GM21367 (cell line): Measurements from ENCODE around the gene TBX2.
"Not testable (repeated sequence)": the region's sequence is repeated elsewhere in the genome, so short reads cannot be mapped to it uniquely, and the experiment has no call there.

Source experiments
- ATAC-seq: cut with Tn5 transposase; IDR thresholded peaks from one replicate; pipeline ENCODE4 v1.9.1; 2021; ENCODE audit not compliant: unreplicated experiment

The TBX2 gene

DNA sequence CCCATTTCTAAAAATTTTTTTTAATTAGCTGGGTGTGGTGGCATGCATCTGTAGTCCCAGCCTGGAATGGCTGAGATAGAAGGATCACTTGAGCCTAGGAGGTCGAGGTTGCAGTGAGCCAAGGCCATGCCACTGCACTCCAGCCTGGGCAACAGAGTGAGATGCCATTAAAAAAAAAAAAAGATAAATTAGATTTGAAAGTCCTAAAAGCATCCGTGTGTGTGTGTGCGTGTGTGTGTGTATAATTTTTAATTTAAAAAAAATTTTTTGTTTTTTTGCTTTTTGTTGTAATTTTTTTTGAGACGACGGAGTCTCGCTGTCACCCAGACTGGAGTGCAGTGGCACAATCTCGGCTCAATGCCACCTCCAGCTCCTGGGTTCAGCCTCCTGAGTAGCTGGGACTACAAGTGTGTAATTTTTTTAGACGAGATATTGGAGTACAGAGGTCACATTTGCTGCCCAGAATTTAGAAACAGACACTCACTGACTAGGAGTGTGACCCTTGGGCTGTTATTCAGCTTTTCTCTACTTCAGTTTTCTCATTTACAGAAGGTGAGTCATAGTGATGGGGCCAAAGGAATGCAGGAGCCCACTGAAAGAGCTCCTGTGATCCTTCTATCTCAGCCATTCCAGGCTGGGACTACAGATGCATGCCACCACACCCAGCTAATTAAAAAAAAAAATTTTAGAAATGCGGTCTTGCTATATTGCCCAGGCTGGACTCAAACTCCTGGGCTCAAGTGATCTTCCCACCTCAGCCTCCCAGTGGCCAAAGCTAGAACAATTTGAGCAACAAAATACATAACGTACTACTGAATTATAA, 27.1 kb downstream of the TBX2 start:
- ATAC-seq: no peak

DNA sequence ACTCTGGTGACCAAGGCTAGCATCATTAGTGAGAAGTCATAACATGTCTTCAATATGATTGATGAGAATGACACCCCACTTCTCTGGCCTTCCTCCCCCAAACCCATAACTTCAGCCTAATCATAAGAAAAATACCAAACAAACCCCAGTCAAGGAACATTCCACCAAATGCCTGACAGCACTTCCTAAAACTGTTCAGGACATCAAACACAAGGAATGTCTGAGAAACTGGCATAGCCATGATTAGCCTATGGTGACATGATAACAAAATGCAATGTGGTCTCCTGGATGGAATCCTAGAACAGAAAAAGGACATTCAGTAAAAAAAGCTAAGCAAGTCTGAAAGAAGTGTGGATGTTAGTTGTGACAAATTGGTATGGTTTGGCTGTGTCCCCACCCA, 27.9 kb downstream of the TBX2 start:
- ATAC-seq: no peak

DNA sequence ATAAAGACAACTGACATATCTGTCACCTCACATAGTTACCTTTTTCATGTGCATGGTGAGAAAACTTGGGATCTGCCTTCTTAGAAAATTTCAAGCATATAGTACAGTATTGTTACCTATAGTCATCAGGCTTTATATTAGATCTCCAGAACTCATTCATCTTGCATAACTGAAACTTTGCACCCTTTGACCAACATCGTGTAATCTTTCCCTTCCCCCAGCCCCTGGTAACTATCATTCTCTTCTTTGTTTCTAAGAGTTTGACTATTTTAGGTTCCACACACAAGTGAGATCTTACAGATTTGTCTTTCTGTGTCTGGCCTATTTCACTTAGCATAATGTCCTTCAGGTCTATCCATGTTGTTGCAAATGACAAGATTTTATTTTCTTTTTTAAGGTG, 29.6 kb downstream of the TBX2 start:
- no peak for ATAC-seq

DNA sequence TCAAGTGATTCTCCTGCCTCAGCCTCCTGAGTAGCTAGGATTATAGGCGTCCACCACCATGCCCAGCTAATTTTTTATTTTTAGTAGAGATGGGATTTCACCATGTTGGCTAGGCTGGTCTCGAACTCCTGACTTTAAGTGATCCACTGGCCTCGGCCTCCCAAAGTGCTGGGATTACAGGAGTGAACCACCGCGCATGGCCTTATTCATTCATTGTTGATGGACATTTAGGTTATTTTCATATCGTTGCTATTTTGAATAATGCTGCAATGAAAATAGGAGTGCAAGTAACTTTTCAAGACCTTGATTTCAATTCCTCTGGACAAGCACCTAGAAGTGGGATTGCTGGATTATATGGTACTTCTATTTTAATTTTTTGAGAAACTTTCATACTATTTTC, 30.2 kb downstream of the TBX2 start:
- not testable (repeated sequence) for ATAC-seq

DNA sequence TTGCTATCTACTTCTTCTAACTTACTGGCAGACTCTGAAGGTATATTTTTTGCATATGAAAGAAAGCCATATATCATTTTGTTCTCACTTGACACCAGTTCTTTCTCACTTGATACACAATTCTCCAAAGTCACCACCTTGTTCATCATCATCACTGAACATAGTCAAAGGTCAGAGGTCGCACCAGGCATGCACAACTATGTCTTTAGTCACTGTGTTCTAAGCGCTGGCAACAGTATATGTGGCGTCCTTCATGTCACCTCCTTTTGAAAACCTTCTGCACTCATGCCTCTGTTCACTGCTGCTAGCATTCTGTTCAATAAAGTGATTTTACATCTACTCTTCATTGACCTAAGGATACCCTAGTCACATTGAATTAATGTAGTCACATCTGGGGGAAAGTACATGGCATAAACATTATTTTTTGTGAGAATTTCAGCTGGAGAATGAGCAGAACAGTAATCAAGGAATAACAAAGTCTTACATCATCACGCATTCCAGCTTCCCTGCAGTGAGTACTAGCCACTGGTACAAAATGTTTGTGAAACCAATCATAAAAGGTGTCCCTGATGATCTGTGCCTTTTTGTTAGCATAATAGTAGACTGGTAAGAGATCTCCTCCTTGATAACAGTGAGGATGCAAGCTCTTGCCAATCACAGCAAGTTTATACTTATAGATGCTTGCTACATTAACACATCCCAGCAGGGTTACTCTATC, 32.1 kb downstream of the TBX2 start:
- ATAC-seq: no peak

DNA sequence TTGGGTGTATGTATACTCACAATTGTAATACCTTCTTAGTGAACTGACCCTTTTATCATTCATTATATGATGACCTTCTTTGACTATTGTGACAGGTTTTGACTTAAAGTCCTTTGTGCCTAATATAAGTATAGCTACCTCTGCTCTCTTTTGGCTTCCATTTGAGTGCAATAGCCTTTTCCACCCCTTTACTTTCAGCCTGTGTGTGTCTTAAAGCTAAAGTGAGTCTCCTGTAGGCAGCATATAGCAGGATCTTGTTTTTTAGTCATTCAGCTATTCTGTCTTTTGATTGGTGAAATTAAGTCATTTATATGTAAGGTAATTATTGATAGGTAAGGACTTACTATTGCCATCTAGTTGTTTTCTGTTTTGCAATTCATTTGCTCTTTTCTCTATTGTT, 36.6 kb downstream of the TBX2 start:
- ATAC-seq: no peak

DNA sequence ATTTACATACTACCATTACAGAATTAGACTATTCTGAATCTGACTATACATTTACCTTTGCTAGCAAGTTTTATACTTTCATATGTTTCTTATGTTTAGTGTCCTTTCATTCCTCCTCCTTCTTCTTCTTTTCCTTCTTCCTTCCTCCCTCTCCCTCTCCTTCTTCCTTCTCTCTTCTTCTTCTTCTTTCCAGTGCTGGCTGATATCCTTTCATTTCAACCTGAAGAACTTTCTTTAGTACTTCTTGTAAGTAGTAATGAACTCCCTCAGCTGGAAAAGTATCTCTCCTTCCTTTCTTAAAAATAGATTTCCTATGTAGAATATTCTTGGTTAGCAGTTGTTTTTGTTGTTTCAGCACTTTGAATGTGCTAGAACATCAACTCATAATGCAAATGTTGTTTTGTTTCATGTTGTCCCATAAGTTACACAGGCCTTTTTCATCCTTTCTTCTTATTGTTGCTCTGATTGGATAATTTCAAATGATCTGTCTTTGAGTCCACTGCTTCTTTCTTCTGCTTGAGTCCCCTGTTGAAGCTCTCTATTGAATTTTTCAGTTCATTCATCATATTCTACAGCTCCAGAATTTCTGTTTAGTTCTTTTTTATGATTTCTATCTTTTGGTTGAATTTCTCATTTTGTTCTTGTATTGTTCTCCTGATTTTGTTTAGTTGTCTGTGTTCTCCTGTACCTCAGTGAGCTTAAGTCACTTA, 37.5 kb downstream of the TBX2 start:
- ATAC-seq: no peak

DNA sequence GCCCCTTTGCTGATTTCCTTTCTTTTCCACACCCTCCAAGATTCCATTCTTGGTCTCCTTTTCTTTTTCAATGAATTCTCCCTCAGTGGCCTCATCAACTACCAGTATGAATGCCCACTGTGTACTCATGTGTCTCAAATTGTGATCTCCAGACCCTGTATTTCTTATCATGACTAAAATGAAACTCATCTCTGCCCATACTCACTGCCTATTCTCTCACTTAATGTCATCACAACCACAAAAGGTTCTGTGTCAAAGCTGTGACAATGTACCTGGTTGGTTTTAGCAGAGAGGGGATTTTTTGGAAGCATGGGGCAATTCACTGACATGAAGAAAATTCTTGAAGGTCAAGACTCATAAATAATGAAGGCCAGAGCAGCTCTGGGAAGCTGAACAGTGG, 41.1 kb downstream of the TBX2 start:
- no peak for ATAC-seq

DNA sequence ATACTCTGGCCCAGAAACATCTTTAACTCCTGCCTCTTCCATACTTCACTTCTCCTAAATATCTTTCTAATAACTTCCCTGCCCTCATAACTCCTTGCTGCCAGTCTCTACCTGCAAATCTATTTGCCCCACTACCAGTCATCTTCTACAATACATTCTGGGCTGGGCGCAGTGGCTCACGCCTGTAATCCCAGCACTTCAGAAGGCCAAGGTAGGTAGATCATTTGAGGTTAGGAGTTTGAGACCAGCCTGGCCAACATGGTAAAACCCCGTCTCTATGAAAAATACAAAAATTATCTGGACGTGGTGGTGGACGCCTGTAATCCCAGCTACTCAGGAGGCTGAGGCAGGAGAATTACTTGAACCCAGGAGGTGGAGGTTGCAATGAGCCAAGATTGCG, 41.9 kb downstream of the TBX2 start:
- not testable (repeated sequence) for ATAC-seq

DNA sequence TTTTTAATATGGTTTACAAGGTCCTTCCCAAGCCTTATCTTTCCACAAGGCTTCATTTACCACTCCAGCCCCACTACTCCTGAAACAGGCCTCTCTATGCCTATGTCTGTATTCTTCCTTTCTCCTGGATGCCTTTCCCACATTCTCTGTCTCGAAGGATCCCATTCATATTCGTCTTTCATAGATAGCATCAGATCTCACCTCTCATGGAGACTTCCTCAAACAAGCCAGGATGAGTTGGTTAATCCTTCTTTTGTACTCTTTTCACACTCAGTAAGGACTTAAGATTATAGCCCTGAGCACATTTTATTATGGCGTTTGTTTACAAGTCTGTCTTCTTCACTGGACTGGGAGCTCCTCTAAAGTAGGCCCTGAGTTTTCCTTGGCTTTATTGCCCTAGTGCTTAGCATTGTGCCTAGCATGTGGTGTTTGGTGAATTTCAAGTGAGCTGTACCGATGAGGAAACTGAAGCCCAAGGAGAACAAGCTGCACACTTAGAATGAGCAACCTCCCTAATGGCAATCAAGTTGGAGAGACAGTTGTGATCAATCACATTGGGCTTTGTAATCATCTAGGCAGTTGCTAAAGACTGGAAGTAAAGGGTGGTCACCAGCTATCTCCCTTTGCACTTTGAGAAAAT, 42.6 kb downstream of the TBX2 start:
- ATAC-seq: no peak

DNA sequence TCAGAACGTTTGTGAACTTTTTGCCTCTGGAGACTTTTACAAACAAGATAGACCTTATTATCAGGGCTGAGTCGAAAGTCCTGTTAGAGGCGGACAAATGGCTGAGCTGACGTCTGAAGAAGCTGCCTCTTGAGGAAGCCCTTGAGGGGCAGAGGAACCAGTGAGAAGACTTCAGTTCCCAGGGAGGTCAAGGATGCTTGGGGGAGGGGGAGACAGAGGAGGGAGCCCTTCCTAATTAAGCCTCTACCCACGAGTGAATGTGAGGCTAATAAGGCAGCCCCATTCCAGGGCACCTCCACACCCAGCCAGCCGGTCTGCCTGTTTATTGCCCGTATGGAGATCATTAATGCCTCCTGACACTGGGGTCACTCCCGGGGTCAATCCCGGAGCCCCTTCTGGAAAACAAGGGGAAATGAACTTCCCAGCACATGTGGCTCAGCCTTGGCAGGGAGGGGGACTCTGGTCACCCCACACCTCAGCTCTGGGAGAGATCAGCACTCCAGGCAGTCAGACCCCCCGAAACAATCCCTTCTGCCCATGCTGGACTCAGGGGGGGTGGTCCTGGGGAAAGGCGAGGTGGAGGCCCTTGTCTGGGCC, 43.3 kb downstream of the TBX2 start:
- ATAC-seq: no peak

DNA sequence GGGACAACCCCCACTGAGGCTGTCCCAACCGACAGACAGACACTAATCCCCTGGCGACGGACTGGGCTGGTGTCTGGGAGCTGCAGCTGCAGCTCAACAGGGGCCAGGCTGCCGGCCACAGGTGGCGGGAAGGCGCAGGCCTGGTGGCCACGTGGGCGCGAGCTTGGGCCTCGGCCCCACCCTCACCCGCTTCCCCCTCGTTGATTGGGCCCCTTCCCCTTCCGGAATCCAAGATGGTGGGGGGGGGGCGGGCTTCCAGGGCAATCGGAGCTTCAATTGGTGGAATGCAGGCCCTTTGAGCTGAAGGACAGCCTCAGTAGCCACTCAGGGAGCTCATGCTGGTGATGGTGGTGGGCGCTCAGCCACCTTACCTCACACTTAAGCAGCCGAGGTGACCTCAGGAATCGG, 43.8 kb downstream of the TBX2 start:
- no peak for ATAC-seq

DNA sequence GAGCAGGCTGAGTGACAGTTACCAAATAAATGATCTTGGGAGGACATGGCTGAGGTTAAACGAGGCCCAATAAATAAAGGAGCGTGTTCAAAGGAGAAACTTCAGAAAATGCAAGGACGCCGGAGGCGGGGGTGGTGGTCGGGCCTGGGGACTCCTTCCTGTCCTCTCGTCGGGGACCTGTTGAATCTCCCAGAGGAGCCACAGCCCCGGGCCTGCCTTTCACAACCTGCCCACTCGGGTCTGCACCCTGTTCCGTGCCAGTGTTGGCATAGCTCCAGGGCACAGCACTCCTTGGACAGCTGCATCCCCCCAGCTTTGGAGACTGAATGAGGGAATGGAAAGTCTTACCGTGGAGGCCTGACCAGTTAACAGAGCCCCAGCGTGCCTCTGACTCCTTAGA, 44.4 kb downstream of the TBX2 start:
- ATAC-seq: no peak

DNA sequence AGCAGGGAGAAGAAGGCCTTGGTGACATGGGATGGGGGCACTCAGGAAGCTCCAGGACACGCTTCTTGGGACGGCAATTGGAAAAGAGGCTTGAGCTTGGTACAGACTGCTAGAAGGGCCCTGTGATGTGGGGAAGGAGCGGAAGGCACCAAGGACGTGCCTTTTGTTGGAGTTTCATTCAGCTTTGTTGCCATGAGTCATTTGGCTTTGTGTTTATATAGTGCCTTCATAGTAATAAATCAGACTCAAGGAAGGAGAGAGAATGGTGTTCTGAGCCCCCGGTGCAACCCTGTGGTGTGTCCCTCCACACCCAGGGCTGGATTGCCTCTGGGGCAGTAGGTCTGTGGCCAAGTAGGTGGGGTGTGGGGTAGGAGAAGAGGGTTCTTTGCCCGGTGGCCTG, 45.2 kb downstream of the TBX2 start:
- no peak for ATAC-seq

DNA sequence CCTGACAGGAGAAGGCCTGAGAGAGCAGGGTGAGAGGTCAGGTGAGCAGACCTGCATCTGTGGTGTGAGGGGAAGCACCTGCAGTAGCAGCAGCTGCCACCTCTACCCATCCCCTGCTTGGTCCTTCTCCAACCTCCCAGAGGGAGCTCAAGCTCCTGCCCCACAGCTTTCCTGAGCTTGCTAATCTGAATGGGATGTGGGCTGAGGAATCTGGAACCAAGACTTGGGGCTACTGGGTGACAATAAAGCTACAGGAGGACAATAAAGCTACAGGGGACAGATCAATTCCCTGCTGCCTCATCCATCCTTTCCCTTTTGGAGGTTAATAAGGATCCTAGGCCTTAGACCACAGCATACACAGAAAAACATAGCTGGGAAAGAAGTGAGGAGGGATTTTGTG, 47.7 kb downstream of the TBX2 start:
- no peak for ATAC-seq

DNA sequence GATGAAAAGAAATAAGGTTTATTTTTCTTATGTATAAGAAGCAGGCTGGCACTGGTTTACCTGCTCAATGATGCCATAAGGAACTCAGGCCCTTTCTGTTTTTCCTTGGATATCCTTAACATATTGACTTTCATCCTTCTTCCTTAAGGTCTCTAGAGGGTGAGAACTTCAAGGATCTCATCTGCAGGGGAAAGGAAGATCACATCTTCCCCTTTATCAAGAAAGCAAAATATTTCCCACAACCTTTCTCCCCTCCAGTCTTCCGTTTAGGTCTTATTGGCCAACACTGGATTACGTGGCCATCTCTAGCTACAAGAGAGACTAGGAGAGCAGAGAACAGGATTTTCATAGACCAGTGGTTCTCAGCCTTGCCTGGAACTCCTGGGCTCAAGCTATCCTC, 48.4 kb downstream of the TBX2 start:
- no peak for ATAC-seq

DNA sequence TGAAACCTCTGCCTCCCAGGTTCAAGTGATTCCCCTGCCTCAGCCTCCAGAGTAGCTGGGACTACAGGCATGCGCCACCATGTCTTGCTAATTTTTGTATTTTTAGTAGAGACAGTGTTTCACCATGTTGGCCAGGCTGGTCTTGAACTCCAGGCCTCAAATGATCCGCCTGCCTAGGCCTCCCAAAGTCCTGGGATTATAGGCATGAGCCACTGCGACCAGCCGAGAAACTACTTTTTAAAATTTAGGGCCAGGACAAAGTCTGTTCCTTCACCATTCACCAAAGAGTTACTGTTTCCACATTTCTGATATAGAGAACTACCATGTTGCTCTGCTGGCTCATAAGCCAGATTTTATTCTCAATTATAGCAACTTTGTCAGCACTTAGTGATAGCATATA, 49.5 kb downstream of the TBX2 start:
- not testable (repeated sequence) for ATAC-seq

DNA sequence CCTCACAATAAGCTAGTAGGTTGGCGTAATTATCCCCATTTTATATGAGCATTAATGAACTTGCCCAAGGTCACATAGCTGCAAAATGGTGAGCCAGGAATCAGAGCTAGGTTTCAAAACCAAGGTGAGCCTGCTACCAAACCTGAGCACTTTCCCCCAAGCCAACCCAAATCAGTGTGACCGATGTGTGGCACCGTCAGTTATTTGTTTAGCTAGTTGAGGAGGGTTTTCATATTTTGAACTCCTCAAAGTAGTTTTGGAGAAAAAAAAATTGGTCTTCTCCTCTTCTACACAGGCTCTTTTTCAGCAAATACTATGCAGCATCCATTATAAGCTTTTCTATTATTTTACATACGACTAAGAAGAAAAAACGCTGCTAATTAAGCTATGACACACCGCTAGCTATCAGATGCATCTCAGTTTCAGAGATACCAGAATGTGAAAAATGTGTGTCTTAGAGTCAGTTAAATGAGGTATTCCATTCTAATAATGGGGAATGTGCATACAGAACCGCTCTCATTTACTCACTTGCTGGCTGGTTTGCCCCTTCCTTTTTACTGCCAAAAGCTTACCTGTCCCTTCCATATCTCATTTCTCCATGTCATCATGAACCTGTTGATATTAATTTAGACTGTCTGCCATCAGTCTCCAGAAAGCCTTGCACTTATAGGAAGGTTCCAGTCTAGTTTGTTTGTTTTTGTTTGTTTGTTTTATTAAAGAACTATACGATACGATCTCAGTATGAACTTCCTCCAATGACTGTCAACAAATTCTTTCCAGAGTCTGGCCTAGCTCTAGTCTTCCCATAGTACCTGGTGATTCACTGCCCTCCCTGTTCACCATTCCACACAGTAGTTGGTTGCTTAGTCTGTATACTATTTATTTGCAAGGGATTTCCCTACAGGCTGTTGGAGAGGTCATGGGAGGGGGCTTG, 50.3 kb downstream of the TBX2 start:
- ATAC-seq: no peak

DNA sequence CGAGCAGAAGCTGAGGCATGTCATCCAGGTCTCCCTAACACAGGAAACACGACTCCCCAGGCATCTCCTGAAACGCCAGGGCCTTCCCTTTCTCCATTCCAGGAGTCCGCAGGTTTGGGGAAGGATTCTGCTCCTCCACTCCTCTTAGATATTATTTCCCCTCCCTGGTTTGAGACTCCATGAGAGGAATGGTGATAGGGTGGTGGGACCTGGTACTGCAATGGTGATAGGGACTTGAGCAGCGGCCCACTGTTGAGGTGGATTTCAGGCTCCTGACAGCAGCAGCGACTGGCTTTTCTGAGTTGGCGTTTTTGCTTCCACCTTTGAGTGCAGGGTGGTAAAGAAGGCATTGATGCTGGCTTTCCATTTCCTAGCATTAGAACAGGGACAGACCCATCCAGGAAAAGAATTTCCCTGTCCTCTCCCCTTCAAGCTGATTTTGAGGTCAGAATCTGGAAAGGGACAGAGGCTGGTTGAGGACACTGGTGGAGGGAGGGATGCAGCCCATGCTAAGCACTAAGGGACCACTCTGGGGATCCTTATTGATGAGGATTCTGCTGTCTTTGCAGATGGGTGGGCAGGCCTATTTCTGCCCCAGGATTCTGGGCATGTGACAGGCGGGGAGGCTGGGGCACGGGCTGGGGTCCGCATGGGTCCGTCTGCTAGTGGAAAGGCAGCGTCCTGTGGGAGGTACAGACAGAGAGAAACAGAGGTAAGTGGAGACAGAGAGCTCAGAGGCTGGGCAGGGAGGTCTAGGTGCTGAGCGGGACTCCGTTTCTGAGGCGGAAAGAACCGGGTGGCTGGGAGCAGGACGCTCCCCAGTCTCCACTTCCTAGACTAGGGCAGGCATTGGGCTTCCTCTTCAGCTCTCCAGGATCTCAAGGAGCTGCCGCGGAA, 51.2 kb downstream of the TBX2 start:
- ATAC-seq: no peak
